HuH-7.5 (cell line): ENCODE results near the gene ANAPC16.
A peak's percentile ranks its signal among the peaks of the same experiment; 100 is the strongest.
"Not testable (repeated sequence)": the region's sequence is repeated elsewhere in the genome, so short reads cannot be mapped to it uniquely, and the experiment has no call there.

Source experiments
- DNase-seq: peaks from one replicate; pipeline ENCODE4 v3.0.0; 2011; ENCODE audit warnings: low spot score

ANAPC16 gene

GRCh38 chr10:72215611-72216549 lies at the start of gene ANAPC16, which contains the start of gene ASCC1:
ANAPC16 (plus strand) TSS chr10:72216012; CDS start chr10:72223915, 7,903 bp downstream.
ASCC1 (minus strand) TSS chr10:72216276; CDS start chr10:72213298, 2,978 bp downstream.
- DNase-seq = peak; percentile 65

DNA sequence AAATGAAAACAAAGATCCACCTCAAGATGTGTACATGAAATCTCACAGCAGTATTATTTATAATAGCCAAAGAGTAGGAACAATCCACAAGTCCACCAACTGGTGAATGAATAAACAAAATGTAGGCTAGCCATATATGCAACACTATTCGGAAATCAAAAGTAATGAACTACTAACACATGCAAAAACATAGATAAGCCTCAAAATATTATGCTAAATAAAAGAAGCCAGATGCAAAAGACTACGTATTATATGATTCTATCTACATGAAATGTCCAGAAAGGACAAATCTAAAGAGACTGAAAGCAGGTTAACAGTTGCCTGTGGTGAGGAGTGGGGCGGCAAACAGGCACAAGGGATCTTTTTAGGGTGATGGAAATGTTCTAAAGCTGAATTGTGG lies 48.7 kb upstream of the ANAPC16 start:
- DNase-seq = no peak

GRCh38 chr10:72170263-72170662 lies 45.5 kb upstream of the ANAPC16 start:
- DNase-seq = no peak

- DNase-seq = no peak
These were observed 45.1 kb upstream of the ANAPC16 start for GRCh38 chr10:72170733-72171132.

- DNase-seq = no peak
These were observed 44.6 kb upstream of the ANAPC16 start for GRCh38 chr10:72171175-72171630.

GRCh38 chr10:72173262-72173618 lies 42.6 kb upstream of the ANAPC16 start:
- no peak for DNase-seq

DNA sequence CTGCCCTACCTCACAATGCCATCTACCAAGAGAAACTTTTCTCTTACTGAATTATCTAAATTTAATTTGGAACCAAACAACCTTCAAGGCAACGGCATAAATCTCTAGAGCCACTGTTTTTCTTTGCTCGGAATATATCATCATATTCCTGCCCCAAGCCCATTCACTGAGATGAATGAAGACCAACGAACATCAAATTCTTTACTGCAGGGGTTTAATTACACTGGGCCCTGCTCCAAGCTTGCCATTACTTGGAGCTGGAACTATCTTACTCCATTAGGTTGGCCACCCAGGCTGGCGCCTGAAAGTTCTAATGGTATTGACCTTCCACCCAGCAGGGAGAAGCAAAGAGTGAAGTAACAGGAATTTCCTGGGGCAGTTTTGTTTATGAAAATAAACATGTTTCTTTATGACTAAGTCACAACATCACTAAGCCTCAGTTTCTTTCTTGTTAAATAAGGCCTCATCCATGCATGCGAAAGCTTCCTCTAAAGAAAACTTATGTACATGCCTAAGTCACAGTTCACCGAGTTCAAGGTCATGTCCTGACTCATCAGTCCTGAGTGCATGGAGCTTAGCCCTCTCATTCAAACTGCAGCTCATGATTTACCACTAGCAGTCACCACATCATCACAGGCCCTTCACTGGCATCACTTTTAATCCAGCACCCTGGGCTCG lies 42.1 kb upstream of the ANAPC16 start:
- DNase-seq = no peak

DNA sequence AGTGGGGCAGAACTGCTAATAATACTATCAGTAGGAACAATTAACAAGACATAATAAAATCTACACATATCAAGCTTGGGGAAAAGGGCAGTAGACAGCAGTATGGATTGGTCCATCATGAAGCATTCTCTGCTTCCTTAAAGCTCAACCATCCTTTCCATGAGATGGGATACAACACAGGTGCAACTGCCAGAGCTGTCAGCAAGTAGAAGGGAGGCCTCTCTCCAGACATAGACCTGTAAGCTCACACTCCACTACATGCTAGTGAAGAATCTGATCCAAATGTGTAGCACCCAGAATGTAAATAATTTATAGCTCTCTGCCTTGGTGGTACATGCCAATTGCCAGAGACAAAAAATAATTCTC lies 41.5 kb upstream of the ANAPC16 start:
- DNase-seq = no peak

DNA sequence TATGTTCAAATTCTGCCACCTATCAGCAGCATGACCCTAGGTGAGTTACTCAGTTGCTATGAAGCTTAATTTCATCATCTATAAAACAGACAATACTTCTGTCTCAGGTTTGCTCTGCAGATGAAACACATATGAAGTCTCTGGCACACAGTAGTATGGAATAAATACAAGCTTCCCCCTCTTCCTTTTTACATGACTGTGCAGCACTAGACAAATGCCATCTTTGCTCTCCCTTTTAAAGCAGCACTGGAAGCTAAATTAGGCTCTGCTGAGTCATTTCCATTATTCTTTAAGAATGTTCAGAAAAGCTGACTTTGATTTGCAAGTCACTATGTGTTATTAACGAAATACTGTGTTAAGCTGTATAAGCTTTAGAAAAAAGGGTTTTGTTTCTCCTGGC lies 40.7 kb upstream of the ANAPC16 start:
- DNase-seq = no peak

GRCh38 chr10:72176701-72177100 lies 39.1 kb upstream of the ANAPC16 start:
- no peak for DNase-seq

DNA sequence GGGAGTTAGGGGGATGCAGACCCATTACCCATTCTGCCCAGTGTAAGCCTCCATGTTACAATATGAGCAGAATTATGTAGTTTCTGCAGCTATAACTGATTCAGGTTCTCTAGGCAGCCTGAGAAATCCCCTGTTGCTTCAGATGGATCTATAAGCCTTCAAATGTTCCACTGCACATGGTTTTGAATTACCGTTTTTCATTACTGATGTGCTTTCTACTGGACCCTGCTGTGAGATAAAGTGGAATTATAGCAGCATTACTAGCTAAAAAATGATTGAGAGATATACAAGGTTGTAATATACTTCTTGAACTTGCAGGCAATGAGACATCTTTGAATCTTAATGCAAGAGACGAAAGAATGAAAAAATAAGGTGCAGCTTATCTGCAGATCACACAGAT lies 38.4 kb upstream of the ANAPC16 start:
- DNase-seq = no peak

DNA sequence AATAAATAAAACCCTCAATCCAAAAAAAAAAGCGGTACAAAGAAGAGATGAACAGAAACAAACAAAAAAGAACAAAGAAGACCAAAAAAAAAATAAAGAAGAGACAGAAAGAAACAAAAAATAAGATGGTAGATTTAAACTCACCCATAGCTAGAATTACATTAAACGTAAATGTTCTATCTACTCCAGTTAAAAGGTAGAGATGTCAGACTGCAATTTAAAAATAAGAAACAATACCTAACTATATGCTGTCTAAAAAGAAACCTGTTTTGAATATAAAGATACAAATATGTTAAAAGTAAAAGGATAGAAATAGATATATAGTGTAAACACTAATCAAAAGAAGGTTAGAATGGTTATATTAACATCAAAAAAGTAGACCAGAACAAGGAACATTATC lies 31.7 kb upstream of the ANAPC16 start:
- no peak for DNase-seq

DNA sequence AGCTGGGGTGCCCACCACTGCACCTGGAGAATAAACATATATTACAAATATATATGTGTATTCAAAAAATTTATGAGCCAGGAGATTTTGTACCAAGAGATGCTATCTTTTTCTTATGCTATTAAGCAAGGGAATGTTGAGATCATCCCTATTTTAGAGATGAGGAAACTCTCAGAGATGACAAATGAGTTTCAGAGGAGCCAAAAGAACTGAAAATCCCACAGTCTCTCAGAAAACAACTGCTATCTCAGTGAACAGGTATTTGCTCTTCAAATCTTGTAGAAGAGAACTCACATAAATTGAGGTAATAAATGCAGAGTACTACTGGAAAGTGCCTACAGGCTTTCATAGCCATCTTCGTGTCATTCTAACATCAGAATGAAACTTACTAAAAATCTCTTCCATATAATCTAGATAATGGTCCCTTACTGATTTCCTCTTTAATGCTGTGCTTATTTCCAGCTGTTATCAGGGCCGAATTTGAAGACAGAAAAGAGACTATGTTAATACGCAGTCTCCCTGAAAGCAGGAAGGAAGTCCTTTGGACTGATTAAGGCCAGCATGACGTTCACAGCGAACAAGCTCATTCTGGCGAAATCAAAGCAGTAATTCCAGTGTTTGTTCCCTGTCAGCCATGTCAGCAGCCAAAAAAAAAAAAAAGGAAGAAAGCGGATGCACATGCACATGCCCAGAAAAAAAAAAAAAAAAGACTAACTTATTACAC lies 29.4 kb upstream of the ANAPC16 start:
- no peak for DNase-seq

- no peak for DNase-seq
These were observed 28.9 kb upstream of the ANAPC16 start for GRCh38 chr10:72186982-72187330.

GRCh38 chr10:72194949-72195348 lies 20.9 kb upstream of the ANAPC16 start:
- no peak for DNase-seq

DNA sequence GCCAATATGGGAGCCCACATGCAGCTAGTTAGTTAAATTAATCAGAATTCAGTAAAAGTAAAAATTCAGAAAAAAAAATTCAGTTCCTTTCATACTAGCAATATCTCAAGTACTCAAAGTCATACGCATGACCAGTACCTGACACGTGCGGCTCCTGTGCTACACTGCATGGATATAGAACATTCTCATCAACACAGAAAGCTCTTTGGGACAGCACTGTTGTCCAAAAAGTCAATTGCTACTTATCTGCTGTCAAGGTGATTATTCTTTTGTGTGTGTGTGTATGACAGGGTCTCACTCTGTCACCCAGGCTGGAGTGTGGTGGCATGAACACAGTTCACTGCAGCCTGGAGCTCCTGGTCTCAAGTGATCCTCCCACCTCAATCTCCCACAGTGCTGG lies 14.9 kb upstream of the ANAPC16 start:
- DNase-seq = no peak

DNA sequence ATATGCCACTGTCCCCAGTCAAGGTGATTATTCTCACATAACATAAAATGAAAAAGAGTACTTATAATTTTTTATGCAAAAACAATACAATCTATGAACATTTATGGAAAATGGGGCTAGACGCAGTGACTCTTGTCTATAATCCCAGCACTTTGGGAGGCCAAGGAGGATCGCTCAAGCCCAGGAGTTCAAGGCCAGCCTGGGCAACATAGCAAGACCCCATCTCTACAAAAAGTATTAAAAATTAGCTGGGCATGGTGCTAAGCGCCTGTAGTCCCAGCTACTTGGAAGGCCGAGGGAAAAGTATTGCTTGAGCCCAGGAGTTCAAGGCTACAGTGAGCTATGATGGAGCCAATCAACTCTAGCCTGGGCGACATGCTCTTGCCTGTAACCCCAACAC lies 14.5 kb upstream of the ANAPC16 start:
- no peak for DNase-seq

- no peak for DNase-seq
These were observed 11.5 kb upstream of the ANAPC16 start for GRCh38 chr10:72204296-72204695.

DNA sequence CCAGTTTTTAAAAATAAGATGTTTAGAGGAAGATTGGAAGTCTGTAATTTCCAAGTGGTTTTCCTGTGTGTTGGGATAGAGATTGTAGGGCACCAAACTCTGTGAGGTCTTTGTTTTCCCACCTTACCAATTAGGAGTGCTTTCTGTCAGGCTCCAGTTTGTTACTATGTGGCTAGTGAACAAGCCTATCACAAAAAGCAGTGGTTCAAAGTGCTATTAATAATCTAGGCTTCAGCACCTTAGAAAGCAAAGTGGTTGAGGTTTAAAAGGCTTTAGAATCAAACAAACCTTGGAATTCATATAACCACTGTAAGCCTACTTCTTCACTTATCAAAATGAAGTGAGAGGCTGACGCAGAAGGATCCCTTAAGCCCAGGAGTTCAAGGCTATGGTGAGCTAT lies 11.1 kb upstream of the ANAPC16 start:
- no peak for DNase-seq

GRCh38 chr10:72206511-72207229 lies 9.1 kb upstream of the ANAPC16 start:
- no peak for DNase-seq

GRCh38 chr10:72208526-72208925 lies 7.3 kb upstream of the ANAPC16 start:
- not testable (repeated sequence) for DNase-seq

GRCh38 chr10:72211381-72211780 lies 4.4 kb upstream of the ANAPC16 start:
- DNase-seq = not testable (repeated sequence)
